HG03196 (cell line): ENCODE measurements around the gene LRRC49.

Source experiments
- ATAC-seq: cut with Tn5 transposase; IDR thresholded peaks from one replicate; pipeline ENCODE4 v1.9.1; 2021; ENCODE audit not compliant: unreplicated experiment

LRRC49 gene

DNA sequence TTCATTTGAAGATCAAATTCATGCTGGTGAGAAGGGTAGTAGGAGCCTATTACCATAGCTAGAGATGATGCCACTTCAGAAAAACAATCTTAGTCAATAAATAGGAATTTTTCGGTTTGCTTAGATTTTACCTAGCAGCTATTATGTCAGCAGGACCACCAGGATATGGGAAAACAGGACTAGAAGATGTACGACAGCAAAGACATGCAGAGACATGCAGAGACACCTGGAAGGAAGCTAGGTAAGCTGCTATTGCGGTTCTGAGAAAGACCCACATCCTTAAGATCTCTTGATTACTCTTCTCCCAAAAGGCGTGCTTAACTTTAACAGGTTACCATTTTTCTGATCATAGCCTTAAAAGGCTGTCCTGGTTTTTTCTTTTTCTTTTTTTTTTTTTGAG lies 157.8 kb downstream of the LRRC49 start:
- no peak for ATAC-seq

DNA sequence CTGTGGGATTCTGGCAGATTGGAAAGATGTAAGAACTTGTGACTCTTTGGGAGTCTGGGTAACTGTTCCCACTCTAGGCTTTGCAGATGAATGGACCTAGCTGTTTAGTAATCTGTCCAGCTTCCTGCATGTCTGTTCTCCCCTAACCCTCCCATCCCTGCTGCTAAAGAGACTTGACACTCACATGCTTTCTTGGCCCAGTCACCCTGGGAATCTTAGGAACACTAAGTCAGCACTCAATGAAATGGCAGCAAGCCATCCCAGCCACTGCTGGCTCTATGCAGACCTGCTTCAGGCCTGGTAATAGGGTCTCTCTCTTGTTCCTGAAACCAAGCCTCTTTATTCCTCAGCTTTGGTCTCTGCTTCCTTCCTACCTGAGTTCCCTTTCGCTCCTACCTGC lies 158.9 kb downstream of the LRRC49 start:
- ATAC-seq, result no peak

DNA sequence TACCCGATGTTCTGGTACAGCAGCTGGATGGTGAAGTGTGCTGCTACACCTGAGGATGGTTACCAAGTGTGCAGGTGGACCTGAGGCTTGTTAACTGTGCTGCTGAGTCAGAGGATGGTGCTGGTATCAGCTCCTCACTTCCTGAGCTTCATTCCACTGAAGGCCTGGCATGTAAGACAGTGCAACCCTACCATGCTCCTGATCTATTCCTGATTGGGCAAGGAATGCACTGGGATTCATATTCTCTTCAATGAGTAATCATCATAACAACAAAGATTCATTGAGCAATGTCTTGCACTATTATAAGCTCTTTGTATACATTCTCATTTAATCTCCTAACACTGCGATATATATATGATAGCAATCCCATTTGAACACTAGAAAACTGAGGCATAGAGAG lies 159.7 kb downstream of the LRRC49 start:
- no peak for ATAC-seq

DNA sequence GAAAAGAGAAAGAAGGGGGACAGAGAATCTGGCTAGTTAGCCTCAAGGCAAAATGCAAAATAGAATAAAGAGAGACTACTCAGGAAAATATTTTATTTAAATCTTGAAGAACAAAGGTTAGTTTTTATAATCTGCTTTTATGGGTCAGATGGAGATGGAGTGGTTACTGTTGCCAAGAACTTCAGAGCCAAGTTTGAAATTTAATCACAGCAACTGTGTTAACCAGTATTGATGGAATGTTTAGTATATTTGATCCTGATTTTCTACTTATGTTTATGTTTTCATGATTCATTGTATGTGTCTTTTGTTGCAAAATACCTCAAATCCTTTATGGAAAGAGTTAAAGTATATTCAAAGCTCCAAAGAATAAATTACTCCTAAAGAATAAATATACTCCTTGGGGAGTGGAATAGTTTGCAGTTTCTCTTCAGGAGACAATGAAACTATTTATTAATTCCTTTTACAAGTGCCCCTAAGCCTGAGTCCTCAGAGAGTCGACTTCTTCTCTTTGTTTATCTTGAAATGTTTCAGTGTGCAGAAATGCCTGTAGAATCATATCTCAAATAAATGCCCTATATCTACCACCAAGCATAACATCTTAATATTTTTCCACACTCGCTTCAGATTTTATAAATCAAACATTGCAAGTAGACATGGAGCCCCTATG lies 161.8 kb downstream of the LRRC49 start:
- ATAC-seq, result no peak

DNA sequence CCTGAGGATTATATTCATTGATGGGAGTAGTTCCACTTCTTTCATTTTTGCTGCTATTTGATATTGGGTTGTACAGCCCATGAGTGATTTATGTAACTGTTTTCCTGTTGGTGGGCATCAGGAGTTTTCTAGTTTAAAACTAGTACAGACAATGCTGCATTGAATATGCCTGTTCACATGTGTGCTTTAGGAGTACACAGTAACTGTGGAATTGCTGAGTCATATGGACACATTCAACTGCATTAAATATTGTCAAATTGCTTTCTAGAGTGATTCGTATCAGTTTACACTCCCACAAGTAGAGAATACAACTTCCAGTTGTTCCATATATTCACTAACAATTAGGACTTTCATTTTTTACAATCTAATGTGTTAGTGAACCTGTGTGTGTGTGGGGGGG lies 162.8 kb downstream of the LRRC49 start:
- no peak for ATAC-seq

DNA sequence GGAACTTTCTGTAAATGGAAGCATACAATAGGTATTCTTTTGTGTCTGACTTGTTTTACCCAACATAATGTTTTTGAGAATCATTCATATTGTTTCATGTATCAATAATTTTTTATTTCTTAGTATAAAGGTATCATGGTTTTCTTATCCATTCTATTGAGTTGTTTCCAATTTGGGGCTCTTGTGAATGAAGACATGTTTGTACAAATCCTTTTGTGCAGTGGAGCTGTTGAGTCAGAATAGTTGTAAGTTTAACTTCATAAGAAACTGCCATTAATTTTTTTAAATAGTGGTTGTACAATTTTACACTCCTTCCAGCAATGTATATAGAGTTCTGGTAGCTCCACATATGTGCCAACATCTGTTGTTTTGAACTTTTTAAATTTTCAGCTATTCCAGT lies 163.5 kb downstream of the LRRC49 start:
- no peak for ATAC-seq

DNA sequence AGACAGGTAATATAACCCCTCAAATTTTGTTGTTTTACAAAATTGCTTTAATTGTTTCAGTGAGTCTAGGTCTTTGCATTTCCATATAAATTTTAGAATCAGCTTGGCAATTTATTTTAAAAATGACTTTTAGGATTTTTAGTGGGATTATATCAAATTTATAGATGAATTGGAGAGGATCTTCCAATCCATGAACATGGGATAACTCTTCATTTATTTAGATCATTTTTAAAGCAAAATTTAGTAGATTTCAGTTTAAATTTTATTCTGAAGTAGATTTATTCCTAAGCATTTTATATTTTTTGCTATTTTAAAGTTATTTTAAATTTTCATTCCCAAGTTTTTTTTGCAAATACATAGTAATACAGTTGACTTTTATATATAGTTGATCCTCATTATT lies 164.5 kb downstream of the LRRC49 start:
- ATAC-seq, result no peak

DNA sequence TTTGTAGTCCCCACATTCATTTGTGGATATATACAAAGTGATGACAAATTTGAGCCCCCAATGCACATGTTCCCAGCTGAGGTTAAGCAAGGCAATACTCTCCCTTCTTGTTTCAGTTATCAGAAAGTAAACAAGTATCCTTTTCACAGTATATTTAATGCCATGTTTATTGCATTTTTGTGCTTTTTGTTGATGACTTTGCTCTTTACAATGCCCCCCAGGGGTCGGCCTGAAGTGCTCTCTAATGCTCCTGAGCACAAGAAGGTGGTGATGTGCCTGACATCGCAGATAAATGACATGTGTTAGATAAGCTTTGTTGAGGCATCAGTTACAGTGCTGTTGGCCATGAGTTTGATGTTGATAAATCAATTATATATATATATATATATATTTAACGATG lies 165.0 kb downstream of the LRRC49 start:
- no peak for ATAC-seq

DNA sequence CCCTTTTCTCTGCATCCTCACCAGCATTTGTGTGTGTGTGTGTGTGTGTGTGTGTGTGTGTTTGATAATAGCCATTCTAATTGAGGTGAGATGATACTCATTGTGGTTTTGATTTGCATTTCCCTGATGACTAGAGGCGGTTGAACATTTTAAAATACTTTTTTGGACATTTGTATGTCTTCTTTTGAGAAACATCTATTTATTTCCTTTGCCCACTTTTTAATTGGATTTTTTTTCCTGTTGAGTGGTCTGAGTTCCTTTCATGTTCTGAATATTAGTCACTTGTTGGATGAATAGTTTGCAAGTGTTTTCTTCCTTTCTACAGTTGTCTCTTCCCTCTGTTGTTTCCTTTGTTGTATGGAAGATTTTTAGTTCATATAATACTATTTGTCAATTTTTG lies 168.4 kb downstream of the LRRC49 start:
- ATAC-seq, result no peak

DNA sequence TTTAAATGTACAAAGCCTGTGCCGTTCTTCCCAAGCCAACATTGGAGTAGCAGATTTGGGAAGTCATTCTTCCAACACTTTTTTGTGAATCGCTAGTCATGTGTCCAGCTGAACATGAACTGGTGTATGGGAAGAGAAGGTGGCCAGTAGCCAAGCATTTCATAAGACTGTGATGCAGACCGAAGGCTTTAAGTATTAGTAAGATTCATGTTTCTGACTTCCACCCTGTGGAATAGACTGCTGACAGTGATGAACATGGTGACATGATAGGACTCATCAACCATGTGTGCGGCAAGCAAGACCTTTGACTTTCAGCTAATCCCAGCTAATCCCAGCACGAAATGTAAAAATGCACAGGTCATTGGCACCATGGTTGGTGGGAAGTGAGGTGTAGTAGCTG lies 174.4 kb downstream of the LRRC49 start:
- no peak for ATAC-seq

DNA sequence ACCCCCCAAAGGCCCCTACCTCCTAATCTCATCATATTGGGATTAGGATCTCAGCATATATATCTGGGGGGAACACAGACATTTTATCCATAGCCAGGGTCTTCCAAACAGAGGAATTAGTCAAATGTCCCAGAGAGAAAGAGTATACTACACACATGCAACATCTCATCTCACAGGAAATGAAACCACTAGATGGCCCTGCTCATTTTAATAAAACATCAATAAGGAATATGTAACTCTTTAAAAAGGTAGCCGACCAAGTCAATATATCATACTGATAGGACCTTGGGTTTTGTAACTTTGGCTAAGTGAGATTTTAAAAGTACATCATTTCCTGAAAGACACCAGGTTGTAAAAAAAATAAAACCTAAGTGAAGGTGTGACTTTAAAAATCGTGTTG lies 177.1 kb downstream of the LRRC49 start:
- ATAC-seq, result no peak

DNA sequence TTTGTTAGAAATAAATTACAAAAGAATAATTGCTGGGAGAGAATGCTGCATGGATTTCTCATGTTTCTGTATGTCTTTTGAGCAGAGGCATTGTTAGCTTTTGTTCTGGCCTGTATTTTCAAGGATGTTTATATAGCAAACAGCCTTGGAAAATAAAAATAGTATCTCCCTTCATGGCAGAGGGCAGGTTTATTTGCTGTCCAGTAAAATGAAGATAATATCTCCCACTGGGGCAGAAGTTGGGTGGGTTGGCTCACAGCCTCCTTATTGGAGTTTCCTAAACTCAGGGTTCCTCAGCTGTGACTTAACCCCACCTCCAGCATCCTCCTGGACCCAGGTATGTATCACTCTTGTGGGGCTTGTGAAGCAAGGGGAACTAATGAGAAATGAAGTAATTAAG lies 178.9 kb downstream of the LRRC49 start:
- no peak for ATAC-seq

DNA sequence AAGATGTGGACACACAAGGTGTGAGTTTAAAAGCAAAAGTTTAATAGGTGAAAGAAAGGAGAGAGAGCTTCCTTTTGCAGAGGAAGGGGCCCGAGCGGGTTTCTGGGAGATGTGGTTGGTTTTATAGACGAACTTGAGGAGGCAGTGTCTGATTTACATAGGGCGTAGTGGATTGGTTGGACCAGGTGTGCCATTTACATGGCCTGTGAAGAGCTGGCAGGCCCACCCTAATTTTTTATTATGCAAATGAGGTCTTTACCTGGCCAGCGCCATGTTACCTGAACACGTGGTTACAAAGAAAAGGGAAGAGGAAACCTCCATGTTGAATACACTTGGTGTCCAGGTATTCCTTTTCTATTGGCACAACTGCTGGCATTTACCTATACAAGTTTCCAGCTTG lies 179.8 kb downstream of the LRRC49 start:
- no peak for ATAC-seq

DNA sequence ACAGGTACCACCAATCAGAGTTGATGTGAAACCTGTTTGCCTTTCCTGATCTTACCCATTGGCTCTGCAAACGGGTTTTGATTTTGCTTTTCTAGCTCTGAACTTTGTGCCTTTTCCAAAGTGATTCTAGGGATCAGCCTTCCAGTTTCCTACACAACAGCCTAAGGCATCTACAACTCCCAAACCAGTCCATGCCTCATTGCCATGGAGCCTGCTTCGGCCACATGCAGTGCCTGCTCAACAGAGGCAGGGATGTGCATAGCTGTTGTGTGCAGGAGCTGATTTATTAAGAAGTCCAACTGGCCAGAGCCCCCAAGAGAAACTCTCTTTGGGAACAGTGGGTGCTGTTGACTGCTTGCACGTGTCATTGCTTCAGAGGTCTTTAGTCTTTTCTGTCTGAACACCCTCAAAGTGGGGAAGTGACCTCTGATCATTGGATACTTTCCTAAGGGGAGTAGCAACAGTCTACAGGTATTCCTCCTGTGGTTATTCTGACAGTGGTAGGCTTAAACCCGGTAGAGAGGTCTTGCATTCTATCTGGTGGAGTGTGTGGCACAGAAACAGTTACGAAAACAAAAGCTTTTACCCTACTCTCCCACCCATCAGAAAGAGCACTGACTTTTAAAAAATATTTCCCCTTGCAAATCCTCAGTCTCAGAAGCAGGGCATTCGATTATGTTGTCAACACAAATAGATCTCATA lies 186.0 kb downstream of the LRRC49 start:
- ATAC-seq, result no peak

DNA sequence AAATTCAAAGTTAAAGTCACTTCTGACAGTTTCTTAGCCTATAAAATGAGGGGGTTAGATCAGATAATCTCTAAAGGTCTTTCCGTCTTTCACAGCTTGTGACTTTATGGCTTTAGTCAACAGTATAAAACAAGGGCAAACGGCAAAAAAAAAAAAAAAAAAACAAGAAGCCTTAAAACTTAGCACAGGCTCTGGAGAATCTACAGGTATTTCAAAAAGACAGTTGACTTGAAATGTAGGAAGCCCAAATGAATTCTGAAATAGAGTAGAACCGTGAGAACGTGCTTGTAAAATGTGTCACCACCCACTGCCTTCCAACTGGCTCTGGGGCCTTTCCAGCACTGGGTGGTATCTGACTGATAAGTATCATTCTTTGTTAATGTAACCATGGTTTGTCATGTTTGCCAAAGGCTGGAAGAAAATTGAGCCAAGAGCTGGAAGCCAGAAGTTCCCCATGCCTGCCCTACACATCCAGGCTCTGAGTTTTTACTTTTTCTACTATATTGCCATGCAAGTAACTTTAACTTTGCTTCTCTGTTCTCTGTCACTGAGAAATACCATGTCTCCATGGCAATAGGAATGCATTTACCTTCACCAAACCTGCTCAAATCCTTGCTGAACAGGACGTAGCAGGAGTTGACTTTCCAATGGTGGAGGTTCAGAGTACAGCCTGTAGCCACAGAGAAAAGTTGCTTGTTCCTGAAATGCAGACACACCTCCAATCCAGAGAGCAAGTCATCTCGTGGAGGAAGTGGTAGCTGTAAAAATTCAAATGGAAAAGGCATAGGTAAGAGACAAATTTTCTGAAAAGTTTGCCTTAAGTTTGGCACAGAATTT lies 186.8 kb downstream of the LRRC49 start:
- no peak for ATAC-seq

DNA sequence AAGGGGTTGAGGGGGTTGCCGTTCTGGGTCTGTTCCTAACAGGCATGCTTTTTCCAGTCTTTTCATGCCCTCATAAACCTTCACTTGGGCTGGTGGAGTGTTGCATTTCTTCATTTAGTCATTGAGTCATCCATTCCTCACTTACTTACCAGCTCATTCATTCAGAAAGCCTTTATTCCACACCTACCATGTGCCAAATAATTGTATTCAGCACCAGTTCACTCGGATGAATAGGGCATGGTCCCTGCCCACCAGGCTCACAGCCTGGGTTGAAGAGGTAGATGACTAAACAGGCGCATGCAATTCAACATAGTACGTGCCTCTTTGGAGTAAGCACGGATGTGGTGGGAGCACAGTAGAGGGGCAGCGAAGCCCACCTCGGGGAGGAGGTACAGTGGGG lies 187.5 kb downstream of the LRRC49 start:
- ATAC-seq, result no peak

DNA sequence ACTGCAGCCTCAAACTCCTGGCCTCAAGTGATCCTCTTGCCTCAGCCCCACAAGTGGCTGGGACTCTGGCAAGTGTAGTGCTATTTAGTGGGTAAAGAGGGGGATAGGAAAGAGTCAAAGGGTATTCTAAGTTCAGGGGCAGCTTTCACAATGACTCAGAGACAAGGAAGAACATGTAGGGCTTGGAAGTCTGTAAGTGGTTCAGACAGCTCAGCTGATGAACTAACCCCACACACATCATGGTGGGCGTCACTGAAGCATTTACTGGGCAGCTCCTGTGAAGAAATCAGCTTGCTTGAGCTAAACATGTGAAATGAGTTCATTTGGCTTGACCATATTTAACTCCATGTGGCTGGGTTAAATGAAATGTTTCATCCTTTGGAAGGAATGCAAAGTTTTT lies 188.1 kb downstream of the LRRC49 start:
- ATAC-seq, result no peak

DNA sequence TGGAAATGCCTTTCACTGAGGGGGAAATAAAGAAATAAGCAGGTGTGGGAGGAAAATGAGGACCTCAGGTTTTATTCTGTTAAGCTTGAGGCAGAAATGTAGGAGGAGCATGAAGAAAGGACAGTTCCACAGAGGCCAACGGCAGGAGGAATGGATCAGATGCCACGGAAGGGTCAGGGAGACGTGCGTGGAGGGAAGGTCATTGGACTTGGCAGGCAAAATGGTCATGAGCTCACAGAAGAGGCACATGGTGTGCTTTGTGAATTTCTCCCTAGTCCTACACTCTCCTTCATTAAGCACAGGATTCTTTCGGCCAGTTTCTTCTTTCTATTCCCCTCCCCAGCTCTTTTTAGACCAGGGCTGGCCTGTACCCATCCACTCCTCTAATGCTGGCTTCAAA lies 190.2 kb downstream of the LRRC49 start:
- no peak for ATAC-seq

DNA sequence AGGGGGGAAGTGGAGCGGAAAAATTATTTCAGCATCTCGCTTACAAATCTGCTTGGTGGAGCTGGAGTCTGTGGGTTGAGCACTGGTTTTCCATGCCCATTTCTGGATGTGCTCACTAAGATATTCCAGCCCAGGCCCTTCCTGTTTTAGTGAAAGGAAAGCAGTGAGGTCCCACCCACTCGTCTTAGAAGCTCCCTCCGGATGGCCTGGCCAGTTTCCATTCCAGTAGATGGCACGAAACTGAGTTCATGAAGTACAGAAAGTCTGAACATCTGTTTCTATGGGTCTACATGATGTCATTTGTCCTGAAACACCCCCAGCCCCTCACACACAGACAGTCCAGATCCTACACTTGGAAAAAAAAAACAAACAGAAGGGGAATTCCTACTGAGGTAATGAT lies 190.7 kb downstream of the LRRC49 start:
- ATAC-seq, result no peak

DNA sequence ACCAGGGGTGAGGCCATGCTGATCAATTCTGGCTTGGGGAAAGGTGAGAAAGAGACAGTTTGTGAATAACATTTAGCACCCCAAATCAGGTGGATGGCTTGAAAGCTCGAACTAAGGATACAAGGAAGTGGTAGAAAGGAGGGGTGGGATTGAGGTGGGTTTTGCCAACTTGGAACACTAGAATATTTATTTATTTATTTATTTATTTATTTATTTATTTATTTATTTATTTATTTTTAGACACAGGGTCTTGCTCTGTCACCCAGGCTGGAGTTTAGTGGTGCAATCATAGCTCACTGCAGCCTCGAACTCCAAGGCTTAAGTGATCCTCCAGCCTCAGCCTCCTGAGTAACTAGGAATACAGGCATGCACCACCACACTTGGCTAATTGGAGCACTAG lies 191.6 kb downstream of the LRRC49 start:
- no peak for ATAC-seq

DNA sequence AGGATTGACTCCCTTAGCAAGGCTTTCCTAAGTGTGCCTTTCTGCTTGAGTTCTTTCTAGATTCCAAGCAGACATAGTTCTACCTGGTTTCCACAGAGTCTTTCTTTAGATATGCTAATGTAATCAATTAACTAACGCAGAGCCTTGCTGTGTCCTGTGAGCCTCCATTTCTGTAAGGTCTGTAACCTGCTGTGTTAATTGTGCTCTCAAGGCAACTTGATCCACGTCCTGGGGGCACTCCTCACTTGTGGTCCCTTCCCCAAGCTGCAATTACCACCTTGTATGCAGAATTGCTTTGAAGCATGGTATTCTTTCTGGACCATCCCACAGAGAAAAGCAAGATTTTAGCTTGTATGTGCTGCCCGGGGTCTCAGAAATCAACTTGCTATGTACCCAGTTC lies 193.2 kb downstream of the LRRC49 start:
- ATAC-seq, result no peak

DNA sequence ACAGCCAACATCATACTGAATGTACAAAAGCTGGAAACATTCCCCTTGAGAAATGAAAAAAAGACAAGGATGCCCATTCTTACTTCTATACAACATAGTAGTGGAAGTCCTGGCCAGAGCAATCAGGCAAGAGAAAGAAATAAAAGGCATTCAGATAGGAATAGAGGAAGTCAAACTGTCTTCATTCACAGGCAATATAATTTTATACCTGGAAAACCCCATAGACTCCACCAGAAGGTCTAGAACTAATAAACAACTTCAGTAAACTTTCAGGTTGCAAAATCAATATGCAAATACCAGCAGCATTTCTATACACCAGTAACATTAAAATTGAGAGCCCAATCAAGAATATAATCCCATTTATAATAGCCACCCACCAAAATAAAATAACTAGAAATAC lies 195.5 kb downstream of the LRRC49 start:
- no peak for ATAC-seq
